Left renal cortex interstitium (tissue), 4 donors: ENCODE data around the gene SLC6A11. TPM values are rescaled to one million over a fixed set of nuclear protein-coding genes. Genes with fewer than 3 reads are reported as not detected.

Source experiments
- DNase-seq, 4 donors: peaks; one replicate each; pipeline ENCODE4 v3.0.0-alpha.2; 2013; ENCODE audit warnings: low read depth in 4 of 4, low spot score in 2 of 4, missing footprints in 1 of 4
- polyA plus RNA-seq, 4 donors: library from polyadenylated mRNA; unstranded; fragments of 120-200 nt; gene quantifications; one replicate each; pipeline ENCODE4 v1.2.1, GENCODE V29; 2013; ENCODE audit not compliant: insufficient read length in 4 of 4

The SLC6A11 gene
- polyA plus RNA-seq, 4 donors, result 0.05 to 0.81 (median 0.07) TPM

GRCh38 chr3:10928407-10928960 is 112.5 kb downstream of the SLC6A11 start:
- no peak for DNase-seq

- no peak for DNase-seq
These were observed 113.0 kb downstream of the SLC6A11 start for GRCh38 chr3:10928961-10929471.

- no peak for DNase-seq
These were observed 114.1 kb downstream of the SLC6A11 start for GRCh38 chr3:10929978-10930665.

- no peak for DNase-seq
These were observed 114.6 kb downstream of the SLC6A11 start for GRCh38 chr3:10930666-10931040.

- DNase-seq, result no peak
These were observed 116.6 kb downstream of the SLC6A11 start for GRCh38 chr3:10932596-10932995.

DNA sequence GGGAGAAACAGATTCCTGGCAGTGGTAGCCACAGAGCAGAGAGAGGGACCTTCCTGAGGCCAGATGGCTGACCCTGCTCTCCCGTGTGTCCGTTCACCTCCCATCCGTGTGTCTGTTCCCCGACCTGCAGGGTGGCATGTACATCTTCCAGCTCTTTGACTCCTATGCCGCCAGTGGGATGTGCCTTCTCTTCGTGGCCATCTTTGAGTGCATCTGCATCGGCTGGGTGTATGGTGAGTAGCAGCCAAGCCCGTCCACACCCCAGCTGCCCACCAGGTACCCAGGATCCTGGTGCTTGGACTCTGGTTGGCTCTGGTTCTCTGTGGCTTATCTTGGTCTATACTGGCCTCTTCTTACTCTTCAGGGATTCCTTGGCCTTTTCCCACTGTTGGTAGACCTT is 117.0 kb downstream of the SLC6A11 start:
- DNase-seq, result no peak

GRCh38 chr3:10933470-10933804 is 117.4 kb downstream of the SLC6A11 start:
- no peak for DNase-seq

DNA sequence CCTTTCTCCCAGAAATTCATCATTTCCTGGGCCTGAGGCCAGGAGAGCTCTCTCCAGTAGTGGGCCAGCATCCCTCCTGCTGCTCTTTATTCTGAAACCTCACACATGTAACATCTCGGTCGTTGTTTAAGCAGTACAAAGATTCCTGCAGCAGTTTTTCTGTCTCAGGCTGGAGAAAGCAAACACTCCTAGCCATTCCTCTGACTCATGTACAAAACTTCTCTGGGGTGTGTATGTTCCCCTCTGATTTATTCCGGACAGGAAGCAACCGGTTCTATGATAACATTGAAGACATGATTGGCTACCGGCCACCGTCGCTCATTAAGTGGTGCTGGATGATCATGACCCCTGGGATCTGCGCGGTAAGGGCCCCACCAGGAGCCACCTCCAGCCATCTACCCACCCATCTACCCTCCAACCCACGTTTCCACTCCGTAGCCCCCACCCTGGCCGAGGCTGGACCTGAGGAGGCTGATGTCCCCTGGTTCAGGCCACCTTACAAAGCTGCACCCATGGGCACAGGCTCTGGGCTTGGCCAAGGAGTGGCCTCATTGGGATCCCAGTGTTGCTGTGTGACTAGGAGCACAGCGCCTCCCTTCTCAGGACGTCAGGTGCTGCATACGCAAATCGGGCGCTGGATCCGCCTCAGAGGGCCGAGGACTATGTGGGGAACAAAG is 117.9 kb downstream of the SLC6A11 start:
- no peak for DNase-seq

DNA sequence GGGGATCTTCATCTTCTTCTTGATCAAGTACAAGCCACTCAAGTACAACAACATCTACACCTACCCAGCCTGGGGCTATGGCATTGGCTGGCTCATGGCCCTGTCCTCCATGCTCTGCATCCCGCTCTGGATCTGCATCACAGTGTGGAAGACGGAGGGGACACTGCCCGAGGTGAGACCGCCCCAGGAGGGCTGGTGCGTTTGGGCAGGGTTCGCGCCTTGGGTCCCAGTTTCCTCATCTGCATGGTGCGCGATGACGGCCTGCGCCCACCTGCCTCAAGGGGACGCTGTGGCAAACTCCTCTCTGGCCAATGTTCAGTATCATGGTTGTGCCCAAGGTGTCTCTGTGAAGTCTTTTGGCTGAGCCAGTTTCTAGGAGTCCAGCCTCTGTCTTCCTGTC is 119.0 kb downstream of the SLC6A11 start:
- DNase-seq, result no peak

- DNase-seq, result no peak
These were observed 120.0 kb downstream of the SLC6A11 start for GRCh38 chr3:10935846-10936631.

GRCh38 chr3:10936686-10937085 is 120.7 kb downstream of the SLC6A11 start:
- no peak for DNase-seq

- no peak for DNase-seq
These were observed 121.3 kb downstream of the SLC6A11 start for GRCh38 chr3:10937141-10937825.

GRCh38 chr3:10939556-10939955 is 123.5 kb downstream of the SLC6A11 start:
- no peak for DNase-seq

GRCh38 chr3:10940106-10940505 is 124.1 kb downstream of the SLC6A11 start:
- no peak for DNase-seq

- no peak for DNase-seq
These were observed 125.9 kb downstream of the SLC6A11 start for GRCh38 chr3:10941972-10942371.

DNA sequence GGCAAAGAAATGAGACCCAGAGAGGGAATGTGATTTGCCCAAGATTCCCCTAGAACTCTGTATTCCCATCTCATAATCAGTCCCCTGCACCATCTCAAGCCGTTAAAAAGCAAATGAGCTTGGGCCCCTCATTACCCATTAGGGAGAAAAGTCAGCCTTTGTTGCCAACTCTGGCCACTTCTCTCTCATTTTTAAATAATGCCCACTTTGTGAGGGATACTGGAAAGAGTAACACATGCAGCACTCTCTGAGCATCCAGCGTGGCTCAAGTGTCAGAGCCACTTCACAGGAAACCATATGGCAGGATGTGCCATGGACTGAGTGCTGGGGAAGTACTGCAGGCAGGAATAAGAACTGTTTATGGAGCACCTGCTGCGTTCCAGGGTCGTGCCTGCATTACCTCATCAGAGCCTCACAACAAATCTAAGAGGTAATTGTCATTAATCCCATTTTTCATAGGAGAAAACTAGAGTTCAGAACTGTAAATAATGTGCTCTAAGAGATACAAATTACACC is 126.7 kb downstream of the SLC6A11 start:
- DNase-seq, result no peak

GRCh38 chr3:10944866-10945265 is 128.8 kb downstream of the SLC6A11 start:
- DNase-seq, result no peak

DNA sequence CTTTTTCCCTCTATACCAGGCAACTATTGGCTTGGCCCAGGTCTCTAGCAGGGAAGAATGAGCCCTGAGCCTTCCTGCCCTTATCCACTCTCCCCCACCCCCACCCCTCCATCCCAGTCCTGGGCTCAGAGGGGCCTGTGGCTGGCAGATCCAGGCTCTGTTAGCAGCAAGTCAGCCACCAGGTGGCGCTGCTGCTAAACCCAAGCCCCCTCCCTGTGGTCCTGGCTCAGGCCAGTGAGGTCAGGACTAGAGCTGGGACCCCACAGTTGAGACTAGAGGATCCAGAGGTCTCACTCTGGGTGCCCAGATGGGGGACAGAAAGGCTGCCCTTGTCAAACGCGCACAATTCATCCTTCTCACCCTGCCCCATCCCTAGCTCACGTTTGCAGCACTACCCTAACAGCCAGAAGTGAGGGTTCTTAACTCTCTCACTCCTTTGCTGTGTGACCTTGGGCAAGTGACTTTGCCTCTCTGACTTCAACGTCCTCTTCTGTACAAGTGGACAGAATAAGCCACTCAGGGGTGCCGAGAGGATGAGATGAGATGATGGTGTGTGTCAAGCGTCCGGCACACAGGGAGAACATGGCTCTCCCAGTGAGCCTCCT is 129.8 kb downstream of the SLC6A11 start:
- peak in 2 of 4 donors; percentile 26 to 31 for DNase-seq

DNA sequence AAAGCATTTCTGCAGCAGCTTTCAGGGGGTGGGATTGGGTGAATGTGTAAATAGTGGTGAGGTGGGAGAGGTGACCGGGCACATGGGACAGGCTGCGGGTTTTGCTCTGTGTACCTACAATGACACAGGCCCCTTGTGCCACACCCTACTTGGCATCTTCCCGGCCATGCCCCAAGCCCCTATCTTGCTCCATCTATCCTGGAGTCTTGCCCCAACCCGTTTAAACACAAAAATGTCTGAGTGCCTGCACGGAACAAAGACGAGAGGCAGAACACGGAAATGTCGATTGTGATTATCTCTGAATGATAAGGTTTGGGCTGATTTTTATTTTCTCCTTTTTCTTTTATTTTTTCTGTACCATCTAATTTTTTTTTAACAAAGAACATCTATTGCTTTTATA is 130.5 kb downstream of the SLC6A11 start:
- no peak for DNase-seq

DNA sequence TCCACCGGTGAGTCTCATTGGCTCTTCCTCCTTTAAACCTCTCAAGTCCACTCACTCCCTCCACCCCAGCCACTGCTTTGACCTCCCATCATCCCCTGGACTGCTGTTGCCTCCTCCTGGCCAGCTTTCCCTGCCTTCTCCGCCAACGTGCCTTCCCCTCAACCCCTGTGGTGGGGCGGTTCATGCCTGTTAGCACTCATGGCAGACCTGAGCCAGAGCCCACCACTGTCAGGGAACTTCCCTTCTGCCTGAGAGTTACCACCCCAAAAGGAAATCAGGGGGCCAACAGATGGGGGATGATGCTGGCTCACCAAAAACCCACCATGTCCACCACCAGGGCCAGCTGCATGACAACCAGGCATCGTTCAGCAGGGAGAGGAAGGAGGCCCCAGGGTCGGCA is 132.3 kb downstream of the SLC6A11 start:
- no peak for DNase-seq
